HG03025 (cell line): Measurements from ENCODE around the gene SH2D4B.

Experiments used
- ATAC-seq: cut with Tn5 transposase; IDR thresholded peaks from one replicate; pipeline ENCODE4 v1.9.1; 2021; ENCODE audit warnings: mild to moderate bottlenecking, moderate library complexity; ENCODE audit not compliant: unreplicated experiment, low FRiP score

Gene SH2D4B

GRCh38 chr10:80614576-80615416, 77.1 kb downstream of the SH2D4B start:
- no peak for ATAC-seq

GRCh38 chr10:80617807-80618206, 80.1 kb downstream of the SH2D4B start:
- ATAC-seq: no peak

- no peak for ATAC-seq
These were observed 81.3 kb downstream of the SH2D4B start for GRCh38 chr10:80619036-80619435.

GRCh38 chr10:80622153-80622552, 84.5 kb downstream of the SH2D4B start:
- no peak for ATAC-seq

- no peak for ATAC-seq
These were observed 92.6 kb downstream of the SH2D4B start for GRCh38 chr10:80630324-80630723.

GRCh38 chr10:80632742-80633141, 95.0 kb downstream of the SH2D4B start:
- no peak for ATAC-seq

- no peak for ATAC-seq
These were observed 95.7 kb downstream of the SH2D4B start for GRCh38 chr10:80633383-80633860.

- no peak for ATAC-seq
These were observed 96.2 kb downstream of the SH2D4B start for GRCh38 chr10:80633910-80634309.

- no peak for ATAC-seq
These were observed 105.0 kb downstream of the SH2D4B start for GRCh38 chr10:80642661-80643060.

- no peak for ATAC-seq
These were observed 108.7 kb downstream of the SH2D4B start for GRCh38 chr10:80646366-80646765.

- no peak for ATAC-seq
These were observed 109.6 kb downstream of the SH2D4B start for GRCh38 chr10:80647173-80647833.

- no peak for ATAC-seq
These were observed 110.4 kb downstream of the SH2D4B start for GRCh38 chr10:80648106-80648505.

GRCh38 chr10:80649183-80649582, 111.5 kb downstream of the SH2D4B start:
- ATAC-seq: no peak

GRCh38 chr10:80655898-80656297, 118.2 kb downstream of the SH2D4B start:
- ATAC-seq: no peak

GRCh38 chr10:80658068-80658467, 120.4 kb downstream of the SH2D4B start:
- ATAC-seq: no peak

- no peak for ATAC-seq
These were observed 121.6 kb downstream of the SH2D4B start for GRCh38 chr10:80659289-80659688.

GRCh38 chr10:80660266-80660665, 122.6 kb downstream of the SH2D4B start:
- no peak for ATAC-seq

- no peak for ATAC-seq
These were observed 123.0 kb downstream of the SH2D4B start for GRCh38 chr10:80660736-80661135.

GRCh38 chr10:80661526-80661925, 123.8 kb downstream of the SH2D4B start:
- no peak for ATAC-seq

- peak; percentile 77 for ATAC-seq
These were observed 124.9 kb downstream of the SH2D4B start for GRCh38 chr10:80662429-80663261.
